HCT116 (cell line): ENCODE data around the gene KCTD15. TPM values are rescaled to one million over a fixed set of nuclear protein-coding genes. Genes with fewer than 3 reads are reported as not detected.

Experiments
- ATAC-seq: fragments of 200-7000 bp; cut with Tn5 transposase; 2 replicates; pipeline ENCODE4 v1.9.1; 2020; ENCODE audit warnings: mild to moderate bottlenecking, moderate library complexity
- BruUV-seq: library from RNA; stranded (reverse); fragments of 400-500 nt; replicated peaks from 2 replicates; lab custom pipeline; 2021; lab: Mats Ljungman, UMichigan
- CTCF ChIA-PET: fragments of 300-600 bp; sonication (Branson Sonifier 250); formaldehyde crosslinking; loops from one replicate; lab custom pipeline; 2021; ENCODE audit warnings: antibody characterized with exemption; lab: Charles Lee
- POLR2A ChIA-PET: fragments of 300-600, 350-600 bp; sonication (Branson Sonifier 250); formaldehyde crosslinking; loops from one replicate; lab custom pipeline; 2021; ENCODE audit warnings: antibody characterized with exemption; lab: Charles Lee
- RAD21 ChIA-PET, 2 experiments: fragments of 300-600 bp; sonication (Branson Sonifier 250); formaldehyde crosslinking; loops; one replicate each; lab custom pipeline; 2023; ENCODE audit warnings: low total read pairs in 2 of 2; ENCODE audit not compliant: uncharacterized antibody in 2 of 2, unreplicated experiment in 2 of 2, low non-redundant PET in 1 of 2; lab: Charles Lee
- DNase-seq: peaks from one replicate; pipeline ENCODE4 v3.0.0-alpha.2; 2010; ENCODE audit warnings: low read depth, low spot score
- H2AFZ ChIP-seq: fragments of 200-600 bp; shearing (Covaris generic), sonication (generic); 2 replicates; pipeline ENCODE4 v1.6.1; 2017; ENCODE audit warnings: low read depth, mixed run types, mixed read lengths, antibody characterized with exemption, low read length; ENCODE audit not compliant: poor library complexity, severe bottlenecking
- H3K27ac ChIP-seq: 2 replicates; pipeline ENCODE4 v1.5.1; 2012; ENCODE audit warnings: low read depth, low read length
- H3K27me3 ChIP-seq: fragments of 200-600 bp; sonication (generic); 2 replicates; pipeline ENCODE4 v1.6.1; 2016; ENCODE audit warnings: mixed run types, low read length, mixed read lengths; ENCODE audit not compliant: insufficient read depth
- H3K36me3 ChIP-seq, 2 experiments: fragments of 200-500 bp in 1 of 2; fragments of 200-600 bp in 1 of 2; sonication (Bioruptor generic) in 1 of 2; sonication (generic) in 1 of 2; 2 replicates each; pipeline versions ENCODE4 v1.5.1 to v1.6.1; 2014 to 2016; ENCODE audit warnings: low read length in 2 of 2, inconsistent platforms in 1 of 2, mixed read lengths in 1 of 2, mixed run types in 1 of 2; ENCODE audit not compliant: insufficient read depth in 2 of 2, control insufficient read depth in 1 of 2
- H3K4me1 ChIP-seq, 2 experiments: fragments of 200-600 bp in 1 of 2; sonication (generic) in 1 of 2; 2 replicates each; pipeline versions ENCODE4 v1.5.1 to v1.6.1; 2012 to 2017; ENCODE audit warnings: low read length in 2 of 2, inconsistent platforms in 1 of 2, mild to moderate bottlenecking in 1 of 2, mixed read lengths in 1 of 2, mixed run types in 1 of 2, moderate library complexity in 1 of 2; ENCODE audit not compliant: insufficient read depth in 2 of 2, control insufficient read depth in 1 of 2
- H3K4me2 ChIP-seq: fragments of 200-600 bp; sonication (generic); 2 replicates; pipeline ENCODE4 v1.6.1; 2017; ENCODE audit warnings: mixed run types, low read length, mixed read lengths
- H3K4me3 ChIP-seq, 2 experiments: fragments of 200-600 bp in 1 of 2; sonication (generic) in 1 of 2; replicated peaks in 1 of 2; 2 replicates each; pipeline ENCODE4 v1.5.1; 2011 to 2016; ENCODE audit warnings: low read length in 2 of 2, control low read depth in 1 of 2, low read depth in 1 of 2, mild to moderate bottlenecking in 1 of 2, mixed read lengths in 1 of 2, mixed run types in 1 of 2
- H3K79me2 ChIP-seq: fragments of 200-600 bp; sonication (generic); 2 replicates; pipeline ENCODE4 v1.6.1; 2017; ENCODE audit warnings: mild to moderate bottlenecking, mixed run types, low read length, moderate library complexity, mixed read lengths; ENCODE audit not compliant: insufficient read depth
- H3K9ac ChIP-seq: fragments of 200-600 bp; sonication (generic); 2 replicates; pipeline ENCODE4 v1.6.1; 2016; ENCODE audit warnings: low read length, mixed read lengths
- H3K9me2 ChIP-seq: fragments of 200-600 bp; sonication (generic), shearing (Covaris generic); 2 replicates; pipeline ENCODE4 v1.6.1; 2017; ENCODE audit warnings: mixed run types, mild to moderate bottlenecking, moderate library complexity; ENCODE audit not compliant: insufficient read depth
- H3K9me3 ChIP-seq, 2 experiments: fragments of 200-500 bp in 1 of 2; fragments of 200-600 bp in 1 of 2; sonication (Bioruptor generic) in 1 of 2; sonication (generic) in 1 of 2; 2 replicates each; pipeline ENCODE4 v1.6.1; 2014 to 2017; ENCODE audit warnings: low read length in 2 of 2, mixed read lengths in 2 of 2, inconsistent platforms in 1 of 2, low read depth in 1 of 2, mild to moderate bottlenecking in 1 of 2, mixed run types in 1 of 2, moderate library complexity in 1 of 2; ENCODE audit not compliant: control insufficient read depth in 1 of 2, insufficient read depth in 1 of 2
- H4K20me1 ChIP-seq: fragments of 200-600 bp; sonication (generic), shearing (Covaris generic); 2 replicates; pipeline ENCODE4 v1.6.1; 2017; ENCODE audit warnings: mixed run types, mild to moderate bottlenecking, moderate library complexity; ENCODE audit not compliant: insufficient read depth
- ATF3 ChIP-seq: IDR thresholded peaks from 2 replicates; pipeline ENCODE4 v1.6.1; 2012
- CBX3 ChIP-seq: IDR thresholded peaks from 2 replicates; pipeline ENCODE4 v1.6.1; 2012; ENCODE audit warnings: low read depth
- ELF1 ChIP-seq: IDR thresholded peaks from 2 replicates; pipeline ENCODE4 v1.6.1; 2012; ENCODE audit warnings: low read depth, borderline replicate concordance
- EZH2 ChIP-seq: fragments of 200-600 bp; sonication (generic); IDR thresholded peaks from 2 replicates; pipeline ENCODE4 v1.6.1; 2017; ENCODE audit warnings: antibody characterized with exemption, mixed run types
- EZH2phosphoT487 ChIP-seq: fragments of 200-600 bp; IDR thresholded peaks from 2 replicates; pipeline ENCODE4 v1.6.1; 2018; ENCODE audit warnings: antibody characterized with exemption, borderline replicate concordance
- MAX ChIP-seq: IDR thresholded peaks from 2 replicates; pipeline ENCODE4 v1.6.1; 2012
- POLR2A ChIP-seq: IDR thresholded peaks from 2 replicates; pipeline ENCODE4 v1.7.0; 2011; ENCODE audit warnings: borderline replicate concordance; ENCODE audit not compliant: insufficient read depth, insufficient read length; ENCODE audit errors: extremely low read depth
- RAD21 ChIP-seq: IDR thresholded peaks from 2 replicates; pipeline ENCODE4 v1.6.1; 2012; ENCODE audit warnings: low read depth, mild to moderate bottlenecking
- SIN3A ChIP-seq: IDR thresholded peaks from 2 replicates; pipeline ENCODE4 v1.6.1; 2012; ENCODE audit warnings: low read depth
- SRF ChIP-seq: IDR thresholded peaks from 2 replicates; pipeline ENCODE4 v1.6.1; 2012; ENCODE audit warnings: low read depth
- YY1 ChIP-seq: IDR thresholded peaks from 2 replicates; pipeline ENCODE4 v1.6.1; 2011; ENCODE audit warnings: low read length, low read depth, moderate library complexity, mild to moderate bottlenecking; ENCODE audit not compliant: insufficient replicate concordance; ENCODE audit errors: extremely low read depth
- ZBTB33 ChIP-seq: IDR thresholded peaks from 2 replicates; pipeline ENCODE4 v1.6.1; 2011; ENCODE audit warnings: mild to moderate bottlenecking, low read length, moderate library complexity; ENCODE audit not compliant: insufficient replicate concordance; ENCODE audit errors: extremely low read depth
- ZFX ChIP-seq: fragments of 450-650 bp; IDR thresholded peaks from 2 replicates; pipeline ENCODE4 v1.6.1; 2017
- ZNF274 ChIP-seq: fragments of 200-500 bp; sonication (Bioruptor generic); IDR thresholded peaks from 2 replicates; pipeline ENCODE4 v1.6.1; 2014; ENCODE audit warnings: mild to moderate bottlenecking, low read depth, low read length, inconsistent platforms
- intact Hi-C: fragments of 100-400 bp; cut with micrococcal nuclease; formaldehyde crosslinking; loops from 2 replicates; pipeline ENCODE4 v1.10.0; 2022
- total RNA-seq: library from RNA; stranded (reverse); gene quantifications from one replicate; pipeline ENCODE4 v1.2.1, GENCODE V29; 2021; ENCODE audit not compliant: unreplicated experiment
- TF ChIP-seq, protein P1 (sequence below): IDR thresholded peaks from 2 replicates; pipeline ENCODE4 v1.6.1; 2012; ENCODE audit warnings: low read depth
- TF ChIP-seq, protein P2 (sequence below), 3 experiments: fragments of 200-600 bp in 1 of 3; sonication (generic) in 1 of 3; IDR thresholded peaks in 2 of 3; conservative IDR thresholded peaks in 1 of 3; 2 replicates each; pipeline ENCODE4 v1.5.1; 2012 to 2017; ENCODE audit warnings: low read depth in 2 of 3, low read length in 2 of 3, antibody characterized with exemption in 1 of 3, borderline replicate concordance in 1 of 3, control low read depth in 1 of 3, mild to moderate bottlenecking in 1 of 3, mixed read lengths in 1 of 3, mixed run types in 1 of 3, moderate library complexity in 1 of 3; ENCODE audit not compliant: insufficient read depth in 1 of 3

Gene KCTD15
- total RNA-seq, 1 experiment from 2014 or later = 29.2 TPM

GRCh38 chr19:33789344-33789743, 7.3 kb upstream of the KCTD15 start:
- Histone ChIP-seq H3K27me3 (no peaks in the 10 kb centered on the region), H3K9ac (no peak overlapping the region), H3K36me3 (no peaks in the 10 kb centered on the region), H4K20me1 (no peaks in the 10 kb centered on the region), H3K9me2 (no peaks in the 10 kb centered on the region), H3K4me2 (no peak overlapping the region), H3K79me2 (no peaks in the 10 kb centered on the region), H3K4me3 (no peak overlapping the region), H2AFZ (no peak overlapping the region), H3K27ac (no peak overlapping the region), H3K9me3 (no peaks in the 10 kb centered on the region), H3K4me1 (peaks cover under 1 to 2% of the 10 kb centered on the region in 2 experiments; a peak in 2 of 4 replicates)
- CTCF ChIA-PET = no interaction called here
- BruUV-seq = no TSS peak
- ATAC-seq (no peak), DNase-seq (no peak)
- intact Hi-C loops = no loop called here
- POLR2A ChIA-PET = no interaction called here
- TF ChIP-seq, protein P1, sequence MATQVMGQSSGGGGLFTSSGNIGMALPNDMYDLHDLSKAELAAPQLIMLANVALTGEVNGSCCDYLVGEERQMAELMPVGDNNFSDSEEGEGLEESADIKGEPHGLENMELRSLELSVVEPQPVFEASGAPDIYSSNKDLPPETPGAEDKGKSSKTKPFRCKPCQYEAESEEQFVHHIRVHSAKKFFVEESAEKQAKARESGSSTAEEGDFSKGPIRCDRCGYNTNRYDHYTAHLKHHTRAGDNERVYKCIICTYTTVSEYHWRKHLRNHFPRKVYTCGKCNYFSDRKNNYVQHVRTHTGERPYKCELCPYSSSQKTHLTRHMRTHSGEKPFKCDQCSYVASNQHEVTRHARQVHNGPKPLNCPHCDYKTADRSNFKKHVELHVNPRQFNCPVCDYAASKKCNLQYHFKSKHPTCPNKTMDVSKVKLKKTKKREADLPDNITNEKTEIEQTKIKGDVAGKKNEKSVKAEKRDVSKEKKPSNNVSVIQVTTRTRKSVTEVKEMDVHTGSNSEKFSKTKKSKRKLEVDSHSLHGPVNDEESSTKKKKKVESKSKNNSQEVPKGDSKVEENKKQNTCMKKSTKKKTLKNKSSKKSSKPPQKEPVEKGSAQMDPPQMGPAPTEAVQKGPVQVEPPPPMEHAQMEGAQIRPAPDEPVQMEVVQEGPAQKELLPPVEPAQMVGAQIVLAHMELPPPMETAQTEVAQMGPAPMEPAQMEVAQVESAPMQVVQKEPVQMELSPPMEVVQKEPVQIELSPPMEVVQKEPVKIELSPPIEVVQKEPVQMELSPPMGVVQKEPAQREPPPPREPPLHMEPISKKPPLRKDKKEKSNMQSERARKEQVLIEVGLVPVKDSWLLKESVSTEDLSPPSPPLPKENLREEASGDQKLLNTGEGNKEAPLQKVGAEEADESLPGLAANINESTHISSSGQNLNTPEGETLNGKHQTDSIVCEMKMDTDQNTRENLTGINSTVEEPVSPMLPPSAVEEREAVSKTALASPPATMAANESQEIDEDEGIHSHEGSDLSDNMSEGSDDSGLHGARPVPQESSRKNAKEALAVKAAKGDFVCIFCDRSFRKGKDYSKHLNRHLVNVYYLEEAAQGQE = no peak
- TF ChIP-seq ZNF274 (no peak), SIN3A (no peak), CBX3 (no peak), ZBTB33 (no peak), ZFX (no peak), POLR2A (no peak), ATF3 (no peak), SRF (no peak), ELF1 (no peak), RAD21 (no peak), MAX (no peak), YY1 (no peak), EZH2phosphoT487 (no peak), EZH2 (no peak)
- TF ChIP-seq, protein P2, sequence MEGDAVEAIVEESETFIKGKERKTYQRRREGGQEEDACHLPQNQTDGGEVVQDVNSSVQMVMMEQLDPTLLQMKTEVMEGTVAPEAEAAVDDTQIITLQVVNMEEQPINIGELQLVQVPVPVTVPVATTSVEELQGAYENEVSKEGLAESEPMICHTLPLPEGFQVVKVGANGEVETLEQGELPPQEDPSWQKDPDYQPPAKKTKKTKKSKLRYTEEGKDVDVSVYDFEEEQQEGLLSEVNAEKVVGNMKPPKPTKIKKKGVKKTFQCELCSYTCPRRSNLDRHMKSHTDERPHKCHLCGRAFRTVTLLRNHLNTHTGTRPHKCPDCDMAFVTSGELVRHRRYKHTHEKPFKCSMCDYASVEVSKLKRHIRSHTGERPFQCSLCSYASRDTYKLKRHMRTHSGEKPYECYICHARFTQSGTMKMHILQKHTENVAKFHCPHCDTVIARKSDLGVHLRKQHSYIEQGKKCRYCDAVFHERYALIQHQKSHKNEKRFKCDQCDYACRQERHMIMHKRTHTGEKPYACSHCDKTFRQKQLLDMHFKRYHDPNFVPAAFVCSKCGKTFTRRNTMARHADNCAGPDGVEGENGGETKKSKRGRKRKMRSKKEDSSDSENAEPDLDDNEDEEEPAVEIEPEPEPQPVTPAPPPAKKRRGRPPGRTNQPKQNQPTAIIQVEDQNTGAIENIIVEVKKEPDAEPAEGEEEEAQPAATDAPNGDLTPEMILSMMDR (IDR thresholded peaks at IDR 0.05 in 2 of 3, conservative IDR thresholded peaks at IDR 0.05 in 1 of 3; ENCODE audit: borderline replicate concordance in 1 of 3, insufficient read depth in 1 of 3, low read depth in 2 of 3, low read length in 2 of 3) = no peak
- RAD21 ChIA-PET = no interaction called here
